Stimulated activated CD8-positive, alpha-beta memory T cell treated with anti-CD3 and anti-CD28 coated beads, Interleukin-4, amount 100 ng/mL, for 1 hour (primary cell): ENCODE results near the gene NDUFA13.

Source experiments
- DNase-seq, 2 donors: peaks; one replicate each; pipeline ENCODE4 v3.0.0-alpha.2; 2020; ENCODE audit warnings: low read depth in 2 of 2, low spot score in 1 of 2

Gene NDUFA13

GRCh38 chr19:19506592-19506991, 9.4 kb upstream of the NDUFA13 start:
- no peak for DNase-seq

GRCh38 chr19:19507354-19507753, 8.7 kb upstream of the NDUFA13 start:
- DNase-seq = no peak

GRCh38 chr19:19508217-19508616, 7.8 kb upstream of the NDUFA13 start:
- DNase-seq = no peak

- no peak for DNase-seq
These were observed 5.6 kb upstream of the NDUFA13 start for GRCh38 chr19:19510432-19510831.

- DNase-seq = no peak
These were observed 2.3 kb upstream of the NDUFA13 start for GRCh38 chr19:19513682-19514081.

- no peak for DNase-seq
These were observed 1.8 kb upstream of the NDUFA13 start for GRCh38 chr19:19514215-19514657.

GRCh38 chr19:19514881-19515641, 964 bp upstream of the NDUFA13 start, which contains the start of gene TSSK6:
TSSK6 (minus strand) TSS chr19:19515548; CDS start chr19:19515427, 121 bp downstream.
- DNase-seq = no peak

- no peak for DNase-seq
These were observed 1.2 kb downstream of the NDUFA13 start for GRCh38 chr19:19517235-19517619.

- no peak for DNase-seq
These were observed 5.0 kb downstream of the NDUFA13 start for GRCh38 chr19:19520989-19521388.

GRCh38 chr19:19523177-19523576, 7.2 kb downstream of the NDUFA13 start:
- DNase-seq = no peak

DNA sequence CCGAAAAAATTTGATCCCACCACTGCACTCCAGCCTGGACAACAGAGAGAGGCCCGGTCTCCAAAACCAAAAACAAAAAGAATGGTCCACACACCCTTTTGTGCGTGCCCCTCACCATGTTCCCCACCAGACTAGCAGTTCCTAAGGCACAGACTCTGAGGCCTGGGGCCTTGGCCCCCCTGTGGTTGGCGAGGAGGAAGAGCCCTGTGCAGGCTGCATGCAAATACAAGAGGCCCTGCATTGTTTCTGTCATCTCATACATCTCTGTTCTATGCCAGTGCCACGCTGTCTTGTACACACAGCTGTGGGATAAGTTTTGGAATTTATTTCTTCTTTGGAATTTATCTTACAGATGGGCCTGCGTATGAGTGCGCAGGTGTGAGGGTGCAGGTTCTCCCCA, 8.0 kb downstream of the NDUFA13 start:
- no peak for DNase-seq

GRCh38 chr19:19525611-19526380, 9.8 kb downstream of the NDUFA13 start:
- DNase-seq = no peak

- no peak for DNase-seq
These were observed 10.8 kb downstream of the NDUFA13 start for GRCh38 chr19:19526581-19527370.

- DNase-seq = no peak
These were observed 11.3 kb downstream of the NDUFA13 start for GRCh38 chr19:19527371-19527656.

DNA sequence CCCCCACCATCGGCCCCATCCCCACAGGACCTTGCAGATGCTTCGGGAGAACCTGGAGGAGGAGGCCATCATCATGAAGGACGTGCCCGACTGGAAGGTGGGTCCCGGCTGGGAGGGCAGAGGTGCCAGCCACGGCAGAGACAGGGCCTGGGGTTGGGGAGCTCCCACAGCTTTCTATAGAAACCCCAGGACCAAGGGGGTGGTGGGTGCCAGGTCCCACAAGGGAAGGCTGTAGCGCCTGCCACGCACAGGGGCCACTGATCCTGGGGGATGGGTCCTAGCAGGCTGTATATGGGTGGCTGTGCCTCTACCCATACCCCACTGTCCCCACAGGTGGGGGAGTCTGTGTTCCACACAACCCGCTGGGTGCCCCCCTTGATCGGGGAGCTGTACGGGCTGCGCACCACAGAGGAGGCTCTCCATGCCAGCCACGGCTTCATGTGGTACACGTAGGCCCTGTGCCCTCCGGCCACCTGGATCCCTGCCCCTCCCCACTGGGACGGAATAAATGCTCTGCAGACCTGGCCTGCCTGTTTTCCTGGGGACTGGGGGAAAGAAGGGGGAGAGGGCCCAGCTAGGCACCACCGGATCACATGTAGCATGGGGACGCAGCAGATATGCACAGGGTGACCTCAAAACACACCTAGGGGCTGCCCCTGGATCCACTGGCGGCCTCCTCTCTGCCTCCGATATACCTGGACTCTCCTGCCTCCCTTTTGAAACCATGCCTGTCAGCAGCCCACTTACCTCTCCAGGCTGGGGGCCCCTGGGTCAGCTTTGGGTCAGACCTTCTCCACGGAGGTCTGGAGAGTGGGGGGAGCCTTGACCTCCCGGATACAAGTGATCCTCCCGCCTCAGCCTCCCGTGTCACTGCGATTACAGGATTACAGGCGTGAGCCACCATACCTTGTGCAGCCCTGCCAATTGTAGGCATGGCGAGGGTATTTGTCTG, 11.9 kb downstream of the NDUFA13 start:
- DNase-seq = no peak

GRCh38 chr19:19528721-19529490, 12.9 kb downstream of the NDUFA13 start, which contains the start of gene YJEFN3:
YJEFN3 (plus strand) TSS chr19:19528911; CDS start chr19:19528933, 22 bp downstream.
- DNase-seq = no peak

GRCh38 chr19:19529783-19530422, 13.9 kb downstream of the NDUFA13 start:
- no peak for DNase-seq

DNA sequence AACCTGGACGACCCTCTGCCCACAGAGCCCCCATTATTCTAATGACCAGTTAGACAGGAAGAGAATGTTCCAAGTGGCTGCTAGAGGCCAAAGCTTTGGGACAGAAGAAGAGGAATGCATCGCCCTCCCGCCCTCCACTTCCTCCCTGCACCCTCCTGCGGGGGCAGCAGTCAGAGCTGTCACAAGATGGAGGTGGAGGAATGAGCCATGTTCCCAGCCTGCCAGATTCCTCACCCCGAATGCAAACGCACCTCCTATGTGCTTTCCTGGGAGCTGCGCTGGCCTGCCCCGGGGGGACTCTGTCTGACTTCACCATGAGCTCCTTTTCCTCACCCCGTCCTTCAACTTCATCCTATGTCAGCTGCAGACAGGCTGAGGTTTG, 14.4 kb downstream of the NDUFA13 start:
- no peak for DNase-seq

- DNase-seq = no peak
These were observed 14.9 kb downstream of the NDUFA13 start for GRCh38 chr19:19530889-19531288.
